ENCODE results near the gene OR6S1.

The OR6S1 gene

GRCh38 chr14:20641591-20641990 is at the start of gene OR6S1:
Gene OR6S1, minus strand, starts transcription at chr14:20641691. Its CDS starts 0 bp downstream, at chr14:20641691.
- FAIRE-seq = no peak

GRCh38 chr14:20690848-20691640 is 49.6 kb upstream of the OR6S1 start:
- FAIRE-seq (peak; percentile 96), DNase-seq (ENCODE audit: insufficient read length, low spot score) (peak; percentile 45)

More at GRCh38 chr14:20641591-20641990, at the start of gene OR6S1:
- DNase-seq (ENCODE audit: insufficient read length, low spot score) = no peak

- no peak for FAIRE-seq
- no peak for DNase-seq (ENCODE audit: insufficient read length, low spot score)
Measured at GRCh38 chr14:20688167-20688839, 46.8 kb upstream of the OR6S1 start, which contains the start of gene ANG. Gene ANG, plus strand, starts transcription at chr14:20688764. Its CDS starts 4,801 bp downstream, at chr14:20693565.

- no peak for FAIRE-seq
Measured at GRCh38 chr14:20687362-20688166, 46.1 kb upstream of the OR6S1 start.

GRCh38 chr14:20686386-20687143 is 45.1 kb upstream of the OR6S1 start:
- no peak for FAIRE-seq
- no peak for DNase-seq (ENCODE audit: insufficient read length, low spot score)

More at GRCh38 chr14:20687362-20688166, 46.1 kb upstream of the OR6S1 start:
- no peak for DNase-seq (ENCODE audit: insufficient read length, low spot score)

DNA sequence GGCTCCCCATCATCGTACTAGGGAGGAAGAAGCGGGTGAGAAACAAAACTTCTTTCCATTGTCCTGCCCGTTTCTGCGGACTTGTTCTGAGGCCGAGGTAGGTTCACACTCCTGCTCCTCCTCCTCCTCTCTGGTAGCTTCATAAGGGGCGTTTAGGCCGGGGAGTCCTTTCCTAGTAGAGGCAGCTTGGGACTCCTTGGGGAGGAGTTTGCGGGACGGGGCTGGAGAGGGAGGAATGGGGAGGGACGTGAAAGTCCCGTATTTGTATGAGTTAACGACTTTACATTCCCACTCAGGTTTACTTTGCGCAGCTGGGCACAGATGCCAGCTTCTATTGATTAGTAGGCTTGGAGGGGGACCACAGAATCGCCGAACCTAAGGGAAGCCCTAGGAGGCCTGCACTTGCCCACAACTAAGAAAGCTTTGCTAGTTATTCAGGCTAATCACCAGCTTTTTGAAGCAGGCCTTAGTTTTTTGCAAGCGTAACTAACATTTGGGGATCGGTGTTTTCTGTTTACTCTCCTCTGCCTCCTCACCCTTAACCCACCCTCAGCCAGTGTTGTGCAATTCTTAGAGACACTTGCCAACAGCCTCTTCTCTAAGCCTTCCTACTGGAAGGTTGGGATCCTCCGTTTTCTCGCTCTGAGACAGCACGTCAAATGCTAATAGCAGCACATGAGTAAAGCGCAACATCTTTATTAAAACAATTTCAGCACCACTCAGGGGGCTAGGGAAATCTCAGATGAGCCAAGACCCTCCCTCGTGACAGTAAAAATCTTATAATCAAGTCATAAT is 43.4 kb upstream of the OR6S1 start:
- FAIRE-seq (peak; percentile 21), DNase-seq (ENCODE audit: insufficient read length, low spot score) (no peak)

- FAIRE-seq = peak; percentile 85
- DNase-seq (ENCODE audit: insufficient read length, low spot score) = peak; percentile 40
Measured at GRCh38 chr14:20683891-20684661, 42.6 kb upstream of the OR6S1 start, which contains the start of gene RNASE4. Gene RNASE4, plus strand, starts transcription at chr14:20684560. Its CDS starts 14,812 bp downstream, at chr14:20699372.

DNA sequence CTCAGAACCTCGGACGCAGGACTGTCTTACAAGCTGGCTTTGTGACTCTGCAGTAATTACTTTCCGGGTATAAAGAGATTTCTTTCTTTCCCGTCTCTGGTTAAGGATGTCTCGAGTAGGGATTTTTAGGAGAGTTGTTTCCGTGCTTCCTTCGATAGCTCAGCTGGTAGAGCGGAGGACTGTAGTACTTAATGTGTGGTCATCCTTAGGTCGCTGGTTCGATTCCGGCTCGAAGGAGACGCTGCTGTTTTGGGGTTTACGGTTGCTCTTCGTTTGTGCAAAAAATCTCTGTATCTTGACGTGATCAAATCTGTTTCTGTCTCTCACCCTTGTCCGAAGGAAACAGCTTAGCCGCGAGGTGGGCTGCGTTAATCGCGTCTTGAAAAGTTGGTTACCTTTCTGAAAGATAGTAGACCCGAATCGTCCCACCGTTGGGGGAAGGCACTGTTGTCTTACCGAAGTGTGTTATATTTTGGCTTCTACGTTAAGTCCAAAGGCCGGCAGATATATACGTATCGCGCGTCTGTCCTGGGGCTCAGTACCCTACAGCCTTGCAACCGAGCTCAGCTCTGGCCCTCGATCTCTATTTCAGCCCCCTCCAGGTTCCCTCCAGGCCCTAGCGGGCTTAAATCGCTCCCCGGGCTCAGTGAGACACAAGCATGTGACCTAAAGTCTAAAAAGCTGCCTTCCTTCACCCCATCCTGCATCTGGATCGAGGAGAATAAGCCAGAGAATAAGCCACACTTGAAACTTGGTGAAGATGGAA is 41.8 kb upstream of the OR6S1 start:
- peak; percentile 80 for FAIRE-seq
- DNase-seq (ENCODE audit: insufficient read length, low spot score) = no peak

GRCh38 chr14:20682435-20683124 is 41.1 kb upstream of the OR6S1 start:
- DNase-seq (ENCODE audit: insufficient read length, low spot score) (no peak), FAIRE-seq (peak; percentile 82)

DNA sequence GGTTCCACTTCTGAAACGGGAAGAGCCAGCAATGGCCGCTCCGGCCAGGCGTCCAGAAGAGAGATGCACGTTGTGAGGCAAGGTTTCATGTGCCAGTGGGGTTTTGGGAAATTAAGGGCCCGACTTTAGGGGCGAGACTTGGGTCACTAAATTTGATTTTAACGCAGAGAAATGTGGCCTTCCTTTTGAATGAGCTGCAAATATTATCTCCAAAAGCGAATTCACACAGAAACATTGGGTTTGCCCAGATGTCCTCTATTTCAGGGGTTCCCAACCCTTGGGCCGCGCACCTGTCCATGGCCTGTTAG is 40.6 kb upstream of the OR6S1 start:
- no peak for FAIRE-seq
- DNase-seq (ENCODE audit: insufficient read length, low spot score) = no peak

DNA sequence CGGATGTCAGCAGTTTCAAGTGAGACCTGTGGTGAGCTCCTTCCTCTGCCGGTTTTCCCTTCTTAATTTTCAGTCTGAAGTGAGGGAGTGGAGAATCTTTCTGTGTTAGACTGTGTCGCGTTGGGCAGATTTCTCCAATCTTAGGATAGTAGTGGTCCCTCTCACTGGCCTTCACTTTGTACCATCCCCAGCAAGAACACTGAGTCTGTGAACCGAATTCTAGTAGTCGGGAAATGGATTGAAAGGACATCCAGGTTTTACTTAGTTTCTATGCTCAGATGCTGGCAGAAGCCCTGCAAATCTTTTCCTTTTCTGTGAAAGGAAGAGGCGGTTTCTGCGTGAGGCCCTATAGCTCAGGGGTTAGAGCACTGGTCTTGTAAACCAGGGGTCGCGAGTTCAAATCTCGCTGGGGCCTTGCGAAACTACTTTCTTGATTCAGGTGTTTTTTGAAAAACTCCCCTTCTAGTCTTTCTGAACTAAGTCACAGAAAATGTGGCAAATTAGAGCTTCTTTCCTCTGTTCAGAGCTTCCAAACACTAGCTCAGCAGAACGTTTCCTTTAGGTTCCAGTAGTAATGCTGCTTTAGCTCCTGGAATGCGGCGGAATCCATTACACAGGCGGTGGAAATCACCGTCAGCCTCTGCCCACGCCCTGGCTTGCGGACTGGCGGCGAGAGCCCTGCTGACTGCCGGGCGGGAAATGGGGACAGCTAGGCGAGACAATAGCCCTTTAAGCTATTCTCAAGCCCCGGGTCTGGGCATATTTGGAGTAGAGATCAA is 40.0 kb upstream of the OR6S1 start:
- FAIRE-seq (peak; percentile 93), DNase-seq (ENCODE audit: insufficient read length, low spot score) (peak; percentile 45)

- DNase-seq (ENCODE audit: insufficient read length, low spot score) (peak; percentile 56), FAIRE-seq (no peak)
Measured at GRCh38 chr14:20680843-20681347, 39.4 kb upstream of the OR6S1 start.

GRCh38 chr14:20680363-20680762 is 38.9 kb upstream of the OR6S1 start:
- FAIRE-seq = peak; percentile 45
- no peak for DNase-seq (ENCODE audit: insufficient read length, low spot score)

GRCh38 chr14:20679907-20680306 is 38.4 kb upstream of the OR6S1 start:
- DNase-seq (ENCODE audit: insufficient read length, low spot score) (no peak), FAIRE-seq (no peak)

DNA sequence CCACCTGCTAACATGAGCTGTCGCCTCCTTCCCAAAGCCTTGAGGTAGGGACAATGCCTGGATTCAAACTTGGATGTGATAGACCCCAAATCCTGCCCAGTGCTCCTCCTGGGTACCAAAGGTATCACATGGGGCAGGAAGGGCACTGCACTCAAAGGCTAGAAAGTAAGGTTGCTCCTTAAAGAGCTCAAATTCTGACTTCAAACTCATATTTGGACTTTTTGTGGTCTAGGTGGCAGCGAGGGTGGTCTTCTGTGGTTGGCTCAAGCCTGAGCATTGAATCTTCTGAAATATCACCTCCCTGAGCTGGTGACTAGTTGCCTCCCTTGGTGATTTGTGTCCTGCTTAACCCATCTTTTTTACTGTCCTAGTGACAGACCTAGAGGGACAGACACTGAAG is 34.6 kb upstream of the OR6S1 start:
- DNase-seq (ENCODE audit: insufficient read length, low spot score) (no peak), FAIRE-seq (no peak)

GRCh38 chr14:20675669-20676068 is 34.2 kb upstream of the OR6S1 start:
- DNase-seq (ENCODE audit: insufficient read length, low spot score) (no peak), FAIRE-seq (no peak)

Measured in GM19239 (cell line).